DMS53 treated with DMSO at 0.1 percent for 48 hours (cell line): ENCODE results near the gene IRX3.

ENCODE experiments used
- DNase-seq: peaks from one replicate; lab custom pipeline; 2025; ENCODE audit not compliant: unreplicated experiment; lab: John Stamatoyannopoulos, UW

Gene IRX3

GRCh38 chr16:54286366-54287130 is at the start of gene IRX3:
Gene IRX3 (minus strand): TSS chr16:54286787. CDS start chr16:54286050, 737 bp downstream.
- peak; percentile 36 for DNase-seq

- DNase-seq, result no peak
These were observed 48.6 kb upstream of the IRX3 start for GRCh38 chr16:54335230-54335629.

GRCh38 chr16:54334208-54334607 is 47.6 kb upstream of the IRX3 start:
- DNase-seq, result no peak

GRCh38 chr16:54331241-54332002 is 44.8 kb upstream of the IRX3 start:
- DNase-seq, result no peak

GRCh38 chr16:54327609-54328008 is 41.0 kb upstream of the IRX3 start:
- no peak for DNase-seq

- no peak for DNase-seq
These were observed 39.7 kb upstream of the IRX3 start for GRCh38 chr16:54326266-54326662.

GRCh38 chr16:54325616-54326265 is 39.2 kb upstream of the IRX3 start:
- DNase-seq, result no peak

- no peak for DNase-seq
These were observed 38.1 kb upstream of the IRX3 start for GRCh38 chr16:54324716-54325115.

- DNase-seq, result no peak
These were observed 34.2 kb upstream of the IRX3 start for GRCh38 chr16:54320697-54321340.

- no peak for DNase-seq
These were observed 32.4 kb upstream of the IRX3 start for GRCh38 chr16:54318941-54319340.

- no peak for DNase-seq
These were observed 30.6 kb upstream of the IRX3 start for GRCh38 chr16:54317101-54317611.

- no peak for DNase-seq
These were observed 29.7 kb upstream of the IRX3 start for GRCh38 chr16:54316095-54316889.

GRCh38 chr16:54313789-54314188 is 27.2 kb upstream of the IRX3 start:
- DNase-seq, result no peak

- no peak for DNase-seq
These were observed 26.0 kb upstream of the IRX3 start for GRCh38 chr16:54312502-54312991.

GRCh38 chr16:54309341-54309740 is 22.8 kb upstream of the IRX3 start:
- DNase-seq, result no peak

GRCh38 chr16:54305080-54305479 is 18.5 kb upstream of the IRX3 start:
- no peak for DNase-seq

- no peak for DNase-seq
These were observed 17.0 kb upstream of the IRX3 start for GRCh38 chr16:54303613-54304012.

GRCh38 chr16:54297154-54297553 is 10.6 kb upstream of the IRX3 start:
- DNase-seq, result no peak

GRCh38 chr16:54296543-54296942 is 10.0 kb upstream of the IRX3 start:
- DNase-seq, result no peak
